Loucy (cell line): ENCODE results near the gene AGBL4.

Source experiments
- H2AFZ ChIP-seq: fragments of 200-600 bp; sonication (generic); 2 replicates; pipeline ENCODE4 v1.6.0; 2016; ENCODE audit warnings: antibody characterized with exemption, mild to moderate bottlenecking, low read length, moderate library complexity
- H3F3A ChIP-seq: fragments of 200-600 bp; 2 replicates; pipeline ENCODE4 v1.6.0; 2016; ENCODE audit warnings: antibody characterized with exemption, low read depth, mild to moderate bottlenecking
- H3K27me3 ChIP-seq: fragments of 200-600 bp; sonication (generic); 2 replicates; pipeline ENCODE4 v1.6.1; 2014; ENCODE audit warnings: low read length, mild to moderate bottlenecking; ENCODE audit not compliant: insufficient read depth, poor library complexity, severe bottlenecking
- H3K36me3 ChIP-seq: fragments of 200-600 bp; sonication (generic); 2 replicates; pipeline ENCODE4 v1.6.1; 2016; ENCODE audit warnings: low read length; ENCODE audit not compliant: insufficient read depth
- H3K4me1 ChIP-seq: fragments of 200-600 bp; sonication (generic); 2 replicates; pipeline ENCODE4 v1.5.1; 2014; ENCODE audit warnings: low read length, mild to moderate bottlenecking; ENCODE audit not compliant: insufficient read depth, poor library complexity, severe bottlenecking
- H3K4me2 ChIP-seq: fragments of 200-600 bp; sonication (generic); 2 replicates; pipeline ENCODE4 v1.6.0; 2014; ENCODE audit warnings: antibody characterized with exemption, low read length, low read depth, mild to moderate bottlenecking; ENCODE audit not compliant: poor library complexity, severe bottlenecking
- H3K4me3 ChIP-seq: fragments of 200-600 bp; sonication (generic); 2 replicates; pipeline ENCODE4 v1.5.1; 2014; ENCODE audit warnings: low read length, mild to moderate bottlenecking, mixed read lengths; ENCODE audit not compliant: poor library complexity, severe bottlenecking
- H3K79me2 ChIP-seq: fragments of 200-600 bp; sonication (generic); 2 replicates; pipeline ENCODE4 v1.6.1; 2014; ENCODE audit warnings: low read length; ENCODE audit not compliant: insufficient read depth
- H3K9ac ChIP-seq: fragments of 200-600 bp; sonication (generic); 2 replicates; pipeline ENCODE4 v1.6.0; 2014; ENCODE audit warnings: mild to moderate bottlenecking, low read depth, low read length, moderate library complexity; ENCODE audit not compliant: poor library complexity, severe bottlenecking
- H3K9me2 ChIP-seq: fragments of 200-600 bp; sonication (generic); replicated peaks from 2 replicates; pipeline ENCODE4 v1.6.1; 2016; ENCODE audit warnings: low read depth, low read length, mixed read lengths
- H3K9me3 ChIP-seq: fragments of 200-600 bp; sonication (generic); 2 replicates; pipeline ENCODE4 v1.6.1; 2014; ENCODE audit warnings: mild to moderate bottlenecking, antibody characterized with exemption, low read length, low read depth; ENCODE audit not compliant: insufficient read depth
- H4K20me1 ChIP-seq: fragments of 200-600 bp; sonication (generic); 2 replicates; pipeline ENCODE4 v1.6.0; 2014; ENCODE audit warnings: antibody characterized with exemption, low read length, mild to moderate bottlenecking; ENCODE audit not compliant: insufficient read depth, poor library complexity, severe bottlenecking
- CTCF ChIP-seq: fragments of 200-600 bp; sonication (generic); conservative IDR thresholded peaks from 2 replicates; pipeline ENCODE4 v1.5.1; 2014; ENCODE audit warnings: mild to moderate bottlenecking, antibody characterized with exemption, low read length
- EZH2phosphoT487 ChIP-seq: fragments of 200-600 bp; IDR thresholded peaks from 2 replicates; pipeline ENCODE4 v1.6.1; 2018; ENCODE audit warnings: antibody characterized with exemption, mild to moderate bottlenecking, moderate library complexity, borderline replicate concordance

AGBL4 gene

DNA sequence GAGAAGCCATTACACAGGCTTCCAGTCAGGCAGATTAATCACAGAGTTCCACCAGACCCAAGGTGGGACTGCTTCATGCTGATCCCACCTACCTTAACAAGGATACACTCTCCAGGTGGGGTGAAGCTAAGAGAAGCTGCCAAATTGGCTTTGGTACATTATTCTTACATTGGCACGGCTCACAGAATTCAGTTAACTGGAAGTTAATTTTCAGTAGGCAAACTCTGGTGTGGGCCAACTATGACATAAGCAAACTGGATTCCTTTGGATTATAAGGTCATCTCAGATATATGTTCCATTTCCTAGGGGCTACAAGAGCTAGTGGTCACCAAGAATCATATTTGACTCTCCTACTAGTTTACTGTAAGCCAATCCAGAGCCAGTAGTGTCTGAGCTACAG, 798.3 kb downstream of the AGBL4 start:
- no peak for TF ChIP-seq CTCF
- TF ChIP-seq EZH2phosphoT487 = no peak
- Histone ChIP-seq H3K9me3 (no peaks in the 10 kb centered on the region), H4K20me1 (no peaks in the 10 kb centered on the region), H3K27me3 (no peaks in the 10 kb centered on the region), H2AFZ (no peak overlapping the region), H3K4me3 (no peak overlapping the region), H3K79me2 (no peaks in the 10 kb centered on the region), H3K9me2 (no peaks in the 10 kb centered on the region), H3K36me3 (no peaks in the 10 kb centered on the region), H3K4me1 (no peaks in the 10 kb centered on the region), H3F3A (no peaks in the 10 kb centered on the region), H3K4me2 (no peak overlapping the region), H3K9ac (no peak overlapping the region)

DNA sequence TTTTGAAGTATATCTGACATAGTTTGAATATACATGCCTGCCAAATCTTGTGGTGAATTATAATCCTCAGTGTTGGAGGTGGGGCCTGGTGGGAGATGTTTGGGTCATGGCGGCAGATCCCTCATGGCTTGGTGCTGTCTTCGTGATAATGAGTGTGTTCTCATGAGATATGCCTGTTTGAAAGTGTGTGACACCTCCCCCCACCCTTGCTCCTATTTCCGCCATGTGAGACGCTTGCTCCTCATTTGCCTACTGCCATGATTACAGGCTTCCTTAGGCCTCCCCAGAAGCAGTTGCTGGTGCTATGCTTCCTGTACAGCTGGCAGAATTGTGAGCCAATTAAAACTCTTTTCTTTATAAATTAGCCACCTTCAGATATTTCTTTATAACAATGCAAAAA, 810.5 kb downstream of the AGBL4 start:
- Histone ChIP-seq H3K79me2 (no peaks in the 10 kb centered on the region), H3K27me3 (no peaks in the 10 kb centered on the region), H3F3A (no peaks in the 10 kb centered on the region), H3K9ac (no peak overlapping the region), H3K36me3 (no peaks in the 10 kb centered on the region), H3K9me3 (no peaks in the 10 kb centered on the region), H3K4me3 (no peak overlapping the region), H4K20me1 (no peaks in the 10 kb centered on the region), H3K4me2 (no peak overlapping the region), H3K4me1 (no peaks in the 10 kb centered on the region), H2AFZ (no peak overlapping the region), H3K9me2 (no peaks in the 10 kb centered on the region)
- no peak for TF ChIP-seq CTCF
- no peak for TF ChIP-seq EZH2phosphoT487

DNA sequence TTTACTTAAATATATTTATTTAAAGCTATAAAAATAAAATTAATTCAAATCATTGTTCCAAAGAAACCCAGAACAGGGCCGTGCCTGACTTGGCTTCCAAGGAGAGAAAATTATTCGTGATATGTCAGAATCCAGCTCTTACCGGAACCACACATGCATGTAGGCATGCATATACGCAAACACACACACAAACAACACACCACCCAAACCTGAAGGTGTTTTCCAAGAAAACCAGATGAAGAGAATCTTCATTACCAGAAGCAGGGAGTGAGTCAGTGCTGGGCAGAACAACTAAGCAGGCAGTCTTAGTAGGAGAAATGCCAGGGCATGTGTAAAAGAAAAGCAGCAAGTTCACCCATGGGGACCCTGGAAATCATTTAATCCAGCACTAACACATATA, 815.0 kb downstream of the AGBL4 start:
- no peak for TF ChIP-seq EZH2phosphoT487
- TF ChIP-seq CTCF = no peak
- Histone ChIP-seq H3K4me2 (no peak overlapping the region), H4K20me1 (no peaks in the 10 kb centered on the region), H2AFZ (no peak overlapping the region), H3K9me3 (no peaks in the 10 kb centered on the region), H3F3A (no peaks in the 10 kb centered on the region), H3K9ac (no peak overlapping the region), H3K9me2 (no peaks in the 10 kb centered on the region), H3K4me3 (no peak overlapping the region), H3K79me2 (no peaks in the 10 kb centered on the region), H3K27me3 (no peaks in the 10 kb centered on the region), H3K36me3 (no peaks in the 10 kb centered on the region), H3K4me1 (no peaks in the 10 kb centered on the region)
